Endothelial cell of umbilical vein (primary cell): Measurements from ENCODE around the gene PVRIG.
"Not testable (repeated sequence)": the region's sequence is repeated elsewhere in the genome, so short reads cannot be mapped to it uniquely, and the experiment has no call there.

Experiments
- CTCF ChIP-seq, 2 donors: IDR thresholded peaks; 1 replicate in 1 of 2; 2 replicates in 1 of 2; pipeline ENCODE4 v1.5.1; 2011; ENCODE audit warnings: low read length in 2 of 2, mild to moderate bottlenecking in 2 of 2, moderate library complexity in 2 of 2, control low read depth in 1 of 2, inconsistent platforms in 1 of 2, low read depth in 1 of 2; ENCODE audit not compliant: insufficient read depth in 1 of 2; ENCODE audit errors: extremely low read depth in 1 of 2
- EZH2 ChIP-seq: IDR thresholded peaks from 2 replicates; pipeline ENCODE4 v1.6.1; 2012; ENCODE audit warnings: borderline replicate concordance, low read depth, mild to moderate bottlenecking, moderate library complexity, low read length, inconsistent platforms; ENCODE audit not compliant: severe bottlenecking
- FOS ChIP-seq: IDR thresholded peaks from 2 replicates; pipeline ENCODE4 v1.6.1; 2011; ENCODE audit warnings: mild to moderate bottlenecking, low read length, moderate library complexity, borderline replicate concordance; ENCODE audit not compliant: insufficient read depth
- MYC ChIP-seq: IDR thresholded peaks from one replicate; pipeline ENCODE4 v1.6.1; 2011; ENCODE audit warnings: mild to moderate bottlenecking, low read depth, low read length
- POLR2A ChIP-seq: IDR thresholded peaks from 2 replicates; pipeline ENCODE4 v1.6.1; 2012; ENCODE audit warnings: low read depth, mild to moderate bottlenecking, control low read depth, low read length
- POLR2AphosphoS5 ChIP-seq: IDR thresholded peaks from 2 replicates; pipeline ENCODE4 v1.6.1; 2012; ENCODE audit warnings: low read depth, mild to moderate bottlenecking, control low read depth, low read length, moderate library complexity; ENCODE audit not compliant: insufficient read depth

GRCh38 chr7:100246121-100246864, 26.5 kb downstream of the PVRIG start:
- not testable (repeated sequence) for TF ChIP-seq CTCF (IDR thresholded peaks at IDR 0.05; ENCODE audit: extremely low read depth in 1 of 2, insufficient read depth in 1 of 2, low read depth in 1 of 2, low read length in 2 of 2); FOS; POLR2AphosphoS5; MYC; EZH2; POLR2A
